ENCODE measurements around the gene B4GALT2. TPM values are rescaled to one million over a fixed set of nuclear protein-coding genes. Genes with fewer than 3 reads are reported as not detected.
A peak's percentile ranks its signal among the peaks of the same experiment; 100 is the strongest.

Gene B4GALT2
- total and polyA plus RNA-seq, 9 donors: 43.3 to 59.6 (median 51.6) TPM

DNA sequence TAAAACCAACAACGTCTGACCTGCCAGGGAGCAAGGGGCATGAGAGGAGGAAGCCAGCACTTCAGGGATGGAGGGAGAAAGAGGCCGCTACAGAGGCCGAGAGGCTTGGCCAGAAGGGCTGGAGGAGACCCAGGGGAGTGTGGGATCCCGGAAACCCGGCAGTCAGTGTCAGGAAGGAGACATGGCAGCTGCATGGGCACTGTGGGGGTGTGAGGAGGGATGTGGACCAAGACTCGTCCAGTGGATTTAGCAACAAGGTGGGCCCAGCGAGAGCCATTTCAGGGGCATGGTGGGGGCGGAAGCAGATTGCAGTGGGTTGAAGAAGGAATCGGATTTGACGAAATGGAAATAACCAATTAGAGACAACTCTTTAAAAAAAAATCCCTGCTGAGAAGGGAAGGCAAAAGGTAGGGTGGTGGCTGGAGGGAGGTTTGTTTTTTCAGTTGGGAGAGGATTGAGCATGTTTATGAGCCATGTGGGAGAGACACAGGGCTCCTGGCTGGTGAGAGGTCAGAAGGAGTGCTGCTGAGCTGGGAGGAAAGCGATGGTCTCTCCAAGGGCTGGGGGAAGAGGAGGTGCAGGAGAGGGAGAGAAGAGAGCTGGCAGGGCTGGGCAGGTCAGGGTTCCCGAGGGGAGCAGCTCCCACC lies 4.4 kb downstream of the B4GALT2 start:
- 56% methylated on average over 7 of the region's 12 CpGs for WGBS (ENCODE audit: insufficient coverage)
- no peaks in the 10 kb centered on the region for H3K27me3 ChIP-seq (ENCODE audit: control insufficient read depth, insufficient read depth, low read length)
- no peak overlapping the region for H3K4me3 ChIP-seq (ENCODE audit: low read length)
- no peaks in the 10 kb centered on the region for H3K9me3 ChIP-seq (replicated peaks; ENCODE audit: control insufficient read depth, low read depth, low read length)
- no peak for DNase-seq
- peaks cover 19% of the 10 kb centered on the region for H3K4me1 ChIP-seq (ENCODE audit: control insufficient read depth, insufficient read depth, low read length)
- H3K27ac ChIP-seq (ENCODE audit: low read length): no peak overlapping the region
- H3K36me3 ChIP-seq (ENCODE audit: control insufficient read depth, insufficient read depth, low read length): peaks cover 34% of the 10 kb centered on the region

DNA sequence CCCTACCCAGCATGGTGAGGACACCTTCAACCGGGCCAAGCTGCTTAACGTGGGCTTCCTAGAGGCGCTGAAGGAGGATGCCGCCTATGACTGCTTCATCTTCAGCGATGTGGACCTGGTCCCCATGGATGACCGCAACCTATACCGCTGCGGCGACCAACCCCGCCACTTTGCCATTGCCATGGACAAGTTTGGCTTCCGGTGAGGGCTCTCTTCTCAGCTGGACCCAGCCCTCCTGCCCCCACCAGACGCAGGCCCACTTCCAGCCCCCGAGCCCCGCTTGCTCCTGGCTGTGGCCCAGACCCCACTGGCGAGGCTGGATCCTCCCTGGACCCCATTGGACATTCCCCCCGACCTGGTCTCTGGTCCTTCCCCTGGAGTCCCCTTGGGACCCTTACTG lies 5.8 kb downstream of the B4GALT2 start:
- Histone ChIP-seq H3K27me3 (ENCODE audit: control insufficient read depth, insufficient read depth, low read length) (no peaks in the 10 kb centered on the region), H3K36me3 (ENCODE audit: control insufficient read depth, insufficient read depth, low read length) (peaks cover 34% of the 10 kb centered on the region), H3K4me3 (ENCODE audit: low read length) (no peak overlapping the region), H3K4me1 (ENCODE audit: control insufficient read depth, insufficient read depth, low read length) (peaks cover 12% of the 10 kb centered on the region), H3K27ac (ENCODE audit: low read length) (no peak overlapping the region), H3K9me3 (replicated peaks; ENCODE audit: control insufficient read depth, low read depth, low read length) (no peaks in the 10 kb centered on the region)
- 92% methylated on average over 15 of the region's 16 CpGs for WGBS (ENCODE audit: insufficient coverage)
- no peak for DNase-seq

DNA sequence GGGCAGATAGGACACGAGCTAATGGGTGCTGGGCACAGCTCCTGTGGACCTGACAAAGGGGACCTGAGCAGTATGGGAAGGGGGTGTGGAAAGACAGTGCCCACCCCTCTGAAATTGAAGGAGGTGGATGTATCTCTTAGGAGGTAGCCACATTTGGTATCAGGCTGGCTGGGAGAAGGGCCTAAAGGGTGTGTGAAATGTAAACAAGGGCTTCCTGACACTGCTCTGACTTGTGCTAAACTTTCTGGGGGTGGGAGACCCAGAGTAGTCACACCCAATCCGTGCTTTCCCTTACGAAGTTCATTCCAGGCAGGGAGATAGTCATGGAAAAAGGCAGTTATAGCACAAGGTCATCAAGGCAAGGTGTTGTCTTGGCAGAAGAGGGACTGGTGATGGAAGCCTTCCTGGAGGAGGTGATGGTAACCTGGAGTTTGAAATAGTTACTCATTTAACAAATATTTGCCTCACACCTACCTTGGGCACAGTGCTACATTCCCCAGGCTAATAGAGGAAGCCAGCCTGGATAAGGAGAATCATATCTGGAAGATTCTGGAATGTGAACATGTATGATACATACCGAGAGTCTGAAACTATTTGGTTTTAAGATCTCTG lies 7.1 kb downstream of the B4GALT2 start:
- no peaks in the 10 kb centered on the region for H3K27me3 ChIP-seq (ENCODE audit: control insufficient read depth, insufficient read depth, low read length)
- H3K36me3 ChIP-seq (ENCODE audit: control insufficient read depth, insufficient read depth, low read length): peaks cover 34% of the 10 kb centered on the region
- H3K4me3 ChIP-seq (ENCODE audit: low read length): no peak overlapping the region
- no peak for DNase-seq
- no peaks in the 10 kb centered on the region for H3K9me3 ChIP-seq (replicated peaks; ENCODE audit: control insufficient read depth, low read depth, low read length)
- peaks cover 4% of the 10 kb centered on the region for H3K4me1 ChIP-seq (ENCODE audit: control insufficient read depth, insufficient read depth, low read length)
- 67% methylated on average over 4 of the region's 4 CpGs for WGBS (ENCODE audit: insufficient coverage)
- no peak overlapping the region for H3K27ac ChIP-seq (ENCODE audit: low read length)

DNA sequence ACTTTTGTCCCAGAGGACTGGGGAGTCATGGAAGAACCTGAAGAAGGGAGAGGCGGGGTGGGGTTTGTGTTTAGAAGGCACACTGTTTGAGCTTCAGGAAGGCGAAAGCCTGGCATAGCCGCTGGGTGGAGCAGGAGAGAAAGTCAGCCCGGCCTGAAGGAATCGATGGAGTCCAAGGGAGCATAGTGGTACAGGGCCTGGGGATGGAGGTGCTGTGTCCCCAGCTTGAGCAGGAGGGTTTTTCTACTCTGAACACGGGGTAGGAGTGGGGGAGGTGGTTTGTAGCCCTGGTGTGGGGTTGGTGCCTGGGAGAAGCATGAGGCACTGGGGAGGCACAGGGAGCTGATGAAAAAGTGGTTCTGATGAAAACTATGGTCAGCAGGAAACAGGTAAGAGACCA lies 7.7 kb downstream of the B4GALT2 start:
- no peaks in the 10 kb centered on the region for H3K27me3 ChIP-seq (ENCODE audit: control insufficient read depth, insufficient read depth, low read length)
- H3K36me3 ChIP-seq (ENCODE audit: control insufficient read depth, insufficient read depth, low read length): peaks cover 29% of the 10 kb centered on the region
- DNase-seq: no peak
- no peak overlapping the region for H3K27ac ChIP-seq (ENCODE audit: low read length)
- H3K9me3 ChIP-seq (replicated peaks; ENCODE audit: control insufficient read depth, low read depth, low read length): no peaks in the 10 kb centered on the region
- peaks cover 7% of the 10 kb centered on the region for H3K4me1 ChIP-seq (ENCODE audit: control insufficient read depth, insufficient read depth, low read length)
- no peak overlapping the region for H3K4me3 ChIP-seq (ENCODE audit: low read length)
- WGBS (ENCODE audit: insufficient coverage): 76% methylated on average over 6 of the region's 6 CpGs

DNA sequence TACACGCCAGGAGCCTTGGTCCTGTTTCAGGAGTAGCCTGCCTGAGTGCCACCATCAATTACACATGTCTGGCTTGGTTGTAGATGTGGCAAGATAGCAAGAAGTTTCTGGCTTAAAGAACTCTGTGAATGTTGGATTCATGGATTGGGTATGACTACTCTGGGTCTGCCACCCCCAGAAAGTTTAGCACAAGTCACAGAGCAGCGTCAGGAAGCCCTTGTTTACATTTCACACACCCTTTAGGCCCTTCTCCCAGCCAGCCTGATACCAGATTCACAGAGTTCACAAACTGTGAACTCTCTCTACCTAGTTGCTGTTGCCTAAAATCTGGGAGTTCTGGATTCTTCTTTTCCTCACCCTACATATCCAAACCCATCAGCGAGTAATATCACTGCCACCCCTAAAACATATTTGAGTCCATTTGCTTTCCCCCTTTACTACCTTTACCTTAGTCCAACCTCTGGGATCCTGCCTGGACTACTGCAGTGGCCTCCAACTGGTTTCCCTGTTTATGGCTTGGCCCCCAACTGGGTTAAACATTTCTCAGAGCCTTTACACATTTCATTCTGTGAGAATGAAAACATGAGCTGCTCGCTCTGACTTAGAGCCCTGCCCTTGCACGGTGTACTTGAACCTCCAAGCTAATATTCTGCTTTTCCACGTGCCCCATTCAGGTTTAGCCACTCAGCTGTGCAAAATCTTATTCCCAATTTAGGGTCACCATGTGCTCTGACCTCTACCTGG lies 8.3 kb downstream of the B4GALT2 start:
- Histone ChIP-seq H3K27ac (ENCODE audit: low read length) (no peak overlapping the region), H3K4me1 (ENCODE audit: control insufficient read depth, insufficient read depth, low read length) (peaks cover 13% of the 10 kb centered on the region), H3K27me3 (ENCODE audit: control insufficient read depth, insufficient read depth, low read length) (no peaks in the 10 kb centered on the region), H3K36me3 (ENCODE audit: control insufficient read depth, insufficient read depth, low read length) (peaks cover 27% of the 10 kb centered on the region), H3K4me3 (ENCODE audit: low read length) (no peak overlapping the region), H3K9me3 (replicated peaks; ENCODE audit: control insufficient read depth, low read depth, low read length) (no peaks in the 10 kb centered on the region)
- WGBS (ENCODE audit: insufficient coverage): 64% methylated on average over 6 of the region's 6 CpGs
- no peak for DNase-seq

DNA sequence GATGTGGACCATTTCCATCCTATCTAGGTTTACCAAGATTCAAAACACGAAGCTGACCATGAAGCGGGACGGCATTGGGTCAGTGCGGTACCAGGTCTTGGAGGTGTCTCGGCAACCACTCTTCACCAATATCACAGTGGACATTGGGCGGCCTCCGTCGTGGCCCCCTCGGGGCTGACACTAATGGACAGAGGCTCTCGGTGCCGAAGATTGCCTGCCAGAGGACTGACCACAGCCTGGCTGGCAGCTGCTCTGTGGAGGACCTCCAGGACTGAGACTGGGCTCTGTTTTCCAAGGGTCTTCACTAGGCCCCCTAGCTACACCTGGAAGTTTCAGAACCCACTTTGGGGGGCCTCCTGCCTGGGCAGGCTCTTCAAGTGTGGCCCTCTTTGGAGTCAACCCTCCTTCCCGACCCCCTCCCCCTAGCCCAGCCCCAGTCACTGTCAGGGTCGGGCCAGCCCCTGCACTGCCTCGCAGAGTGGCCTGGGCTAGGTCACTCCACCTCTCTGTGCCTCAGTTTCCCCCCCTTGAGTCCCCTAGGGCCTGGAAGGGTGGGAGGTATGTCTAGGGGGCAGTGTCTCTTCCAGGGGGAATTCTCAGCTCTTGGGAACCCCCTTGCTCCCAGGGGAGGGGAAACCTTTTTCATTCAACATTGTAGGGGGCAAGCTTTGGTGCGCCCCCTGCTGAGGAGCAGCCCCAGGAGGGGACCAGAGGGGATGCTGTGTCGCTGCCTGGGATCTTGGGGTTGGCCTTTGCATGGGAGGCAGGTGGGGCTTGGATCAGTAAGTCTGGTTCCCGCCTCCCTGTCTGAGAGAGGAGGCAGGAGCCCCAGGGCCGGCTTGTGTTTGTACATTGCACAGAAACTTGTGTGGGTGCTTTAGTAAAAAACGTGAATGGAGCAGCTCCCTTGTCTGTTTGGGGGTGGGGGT lies 11.5 kb downstream of the B4GALT2 start:
- no peak for DNase-seq
- Histone ChIP-seq H3K9me3 (replicated peaks; ENCODE audit: control insufficient read depth, low read depth, low read length) (no peaks in the 10 kb centered on the region), H3K4me3 (ENCODE audit: low read length) (peak overlapping the region; percentile 70), H3K27ac (ENCODE audit: low read length) (no peak overlapping the region), H3K4me1 (ENCODE audit: control insufficient read depth, insufficient read depth, low read length) (peaks cover 14% of the 10 kb centered on the region), H3K36me3 (ENCODE audit: control insufficient read depth, insufficient read depth, low read length) (peaks cover 14% of the 10 kb centered on the region), H3K27me3 (ENCODE audit: control insufficient read depth, insufficient read depth, low read length) (no peaks in the 10 kb centered on the region)
- WGBS (ENCODE audit: insufficient coverage): 71% methylated on average over 17 of the region's 19 CpGs

DNA sequence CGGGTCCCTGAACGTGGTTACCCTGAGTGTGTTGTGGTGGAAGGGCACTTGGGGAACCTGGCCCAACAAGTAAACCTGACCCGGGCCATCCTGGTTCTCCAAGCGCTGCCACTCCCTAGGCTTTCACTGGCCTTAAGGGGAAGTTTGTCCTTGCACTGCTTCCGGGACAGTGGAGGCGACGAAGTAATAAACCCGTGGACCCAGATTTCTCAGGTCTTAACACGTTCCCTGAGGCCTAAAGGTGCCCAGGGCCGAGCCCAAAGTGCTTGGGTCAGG lies 12.1 kb downstream of the B4GALT2 start:
- Histone ChIP-seq H3K4me1 (ENCODE audit: control insufficient read depth, insufficient read depth, low read length) (peaks cover 16% of the 10 kb centered on the region), H3K36me3 (ENCODE audit: control insufficient read depth, insufficient read depth, low read length) (peaks cover 9% of the 10 kb centered on the region), H3K27ac (ENCODE audit: low read length) (no peak overlapping the region), H3K9me3 (replicated peaks; ENCODE audit: control insufficient read depth, low read depth, low read length) (no peaks in the 10 kb centered on the region), H3K4me3 (ENCODE audit: low read length) (peak overlapping the region; percentile 70), H3K27me3 (ENCODE audit: control insufficient read depth, insufficient read depth, low read length) (no peaks in the 10 kb centered on the region)
- 0% methylated on average over 10 of the region's 10 CpGs for WGBS (ENCODE audit: insufficient coverage)
- no peak for DNase-seq

DNA sequence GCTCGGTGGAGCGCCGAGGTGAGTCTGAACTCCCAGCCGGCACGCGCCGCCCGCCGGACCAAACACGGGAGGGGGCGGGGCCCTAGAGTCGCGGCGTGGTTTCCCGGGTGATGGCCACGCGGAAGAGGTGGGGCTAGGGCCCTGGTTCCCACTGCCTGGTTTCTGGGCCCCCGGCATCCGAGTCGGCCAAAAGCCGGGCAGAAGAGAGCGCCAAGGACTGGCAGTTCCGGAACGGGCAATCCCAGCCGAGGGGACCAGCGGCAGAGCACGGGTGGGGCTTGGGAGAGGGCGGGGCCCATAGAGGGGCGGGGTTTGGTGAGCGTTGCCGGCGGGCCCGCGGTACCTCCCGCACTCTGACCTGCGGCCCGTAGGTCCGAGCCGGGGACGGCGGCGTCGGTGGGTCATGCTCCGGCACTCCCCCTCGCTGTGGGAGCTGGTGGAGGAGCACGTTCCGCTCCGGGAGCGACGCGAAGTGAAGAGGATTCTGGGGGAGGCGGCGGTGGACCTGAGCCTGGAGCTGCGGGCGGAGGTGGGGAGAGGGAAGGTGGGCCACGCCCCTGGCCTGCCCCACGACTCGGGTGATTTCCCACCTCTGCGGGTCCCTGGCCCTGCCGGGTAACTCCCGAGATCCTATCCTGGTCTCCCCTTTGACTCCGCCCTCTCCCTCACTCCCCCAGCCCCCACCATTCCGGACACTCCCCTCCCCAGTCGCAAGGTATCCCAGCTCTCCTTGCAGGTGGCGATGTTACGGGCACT lies 12.6 kb downstream of the B4GALT2 start, which contains the start of gene CCDC24:
Gene CCDC24, plus strand, starts transcription at position 124 of the 756 bp plus-strand sequence. Its CDS starts 280 bp downstream, at position 404.
- H3K27ac ChIP-seq (ENCODE audit: low read length): no peak within 1 kb of the TSS
- DNase-seq: peak; percentile 85
- no peaks in the 10 kb centered on the region for H3K9me3 ChIP-seq (replicated peaks; ENCODE audit: control insufficient read depth, low read depth, low read length)
- no peaks in the 10 kb centered on the region for H3K27me3 ChIP-seq (ENCODE audit: control insufficient read depth, insufficient read depth, low read length)
- H3K36me3 ChIP-seq (ENCODE audit: control insufficient read depth, insufficient read depth, low read length): peaks cover 4% of the 10 kb centered on the region
- WGBS (ENCODE audit: insufficient coverage): 1% methylated on average over 53 of the region's 66 CpGs
- peak within 1 kb of the TSS; percentile 70 for H3K4me3 ChIP-seq (ENCODE audit: low read length)
- peaks cover 21% of the 10 kb centered on the region for H3K4me1 ChIP-seq (ENCODE audit: control insufficient read depth, insufficient read depth, low read length)

DNA sequence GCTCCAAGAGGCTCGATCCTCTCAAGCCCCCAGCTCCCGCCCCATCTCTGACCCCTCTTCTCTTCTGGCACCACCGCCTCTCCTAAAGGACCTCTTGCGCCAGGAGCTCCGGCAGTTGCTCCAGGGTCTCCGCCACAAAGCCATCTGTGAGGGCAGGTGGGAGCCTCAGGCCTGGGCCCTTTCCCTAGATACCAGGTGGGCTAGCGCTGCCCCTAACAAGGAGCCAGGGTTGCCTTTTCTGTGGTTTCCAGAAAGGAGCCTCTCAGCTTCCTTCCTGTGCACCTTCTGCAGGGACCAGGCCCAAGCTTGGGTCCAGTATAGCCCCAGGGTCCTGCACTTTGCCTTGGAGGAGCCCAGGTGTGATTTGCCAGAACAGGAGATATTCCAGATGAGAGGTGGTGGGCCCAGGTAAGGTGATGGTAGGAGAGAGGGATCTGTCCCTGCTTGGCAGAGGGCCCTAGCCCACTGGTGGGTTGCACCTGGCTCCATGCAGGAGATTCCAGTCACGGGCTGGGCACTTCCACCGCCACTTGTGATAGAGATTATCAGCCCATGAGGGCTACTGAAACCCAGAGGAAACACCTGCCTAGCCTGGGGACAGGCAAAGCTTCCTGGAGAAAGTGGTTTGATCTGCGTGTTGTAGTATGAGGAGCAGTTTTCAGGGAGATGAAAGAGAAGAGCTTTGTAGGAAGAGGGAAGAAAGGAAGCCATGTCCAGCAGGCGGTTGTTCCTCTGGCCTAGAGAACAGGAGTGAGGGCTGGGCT lies 13.4 kb downstream of the B4GALT2 start:
- peaks cover 28% of the 10 kb centered on the region for H3K4me1 ChIP-seq (ENCODE audit: control insufficient read depth, insufficient read depth, low read length)
- peak overlapping the region; percentile 70 for H3K4me3 ChIP-seq (ENCODE audit: low read length)
- DNase-seq: no peak
- no peaks in the 10 kb centered on the region for H3K9me3 ChIP-seq (replicated peaks; ENCODE audit: control insufficient read depth, low read depth, low read length)
- no peak overlapping the region for H3K27ac ChIP-seq (ENCODE audit: low read length)
- H3K36me3 ChIP-seq (ENCODE audit: control insufficient read depth, insufficient read depth, low read length): peaks cover under 1% of the 10 kb centered on the region
- H3K27me3 ChIP-seq (ENCODE audit: control insufficient read depth, insufficient read depth, low read length): no peaks in the 10 kb centered on the region
- WGBS (ENCODE audit: insufficient coverage): 38% methylated on average over 11 of the region's 11 CpGs

Data from muscle of leg (tissue), 11 donors.